Osteoblast (primary cell): ENCODE data around the gene EGFL8. TPM values are rescaled to one million over a fixed set of nuclear protein-coding genes. Genes with fewer than 3 reads are reported as not detected.

Source experiments
- DNase-seq: peaks from one replicate; pipeline ENCODE4 v3.0.0; 2011; ENCODE audit warnings: low spot score, mixed read lengths; ENCODE audit not compliant: insufficient read length; ENCODE audit errors: missing footprints
- H2AFZ ChIP-seq: 2 replicates; pipeline ENCODE4 v1.6.0; 2011; ENCODE audit warnings: mild to moderate bottlenecking, low read length
- H3K27ac ChIP-seq: 2 replicates; pipeline ENCODE4 v1.5.1; 2011; ENCODE audit warnings: mild to moderate bottlenecking, low read depth, low read length, moderate library complexity
- H3K27me3 ChIP-seq: 2 replicates; pipeline ENCODE4 v1.6.0; 2012; ENCODE audit warnings: mild to moderate bottlenecking, control low read depth, inconsistent platforms, low read length, moderate library complexity; ENCODE audit not compliant: insufficient read depth
- H3K36me3 ChIP-seq: 2 replicates; pipeline ENCODE4 v1.5.1; 2011; ENCODE audit warnings: mild to moderate bottlenecking, low read length, control low read depth, moderate library complexity; ENCODE audit not compliant: insufficient read depth
- H3K4me1 ChIP-seq: 2 replicates; pipeline ENCODE4 v1.5.1; 2011; ENCODE audit warnings: mild to moderate bottlenecking, low read length, control low read depth, moderate library complexity; ENCODE audit not compliant: insufficient read depth
- H3K4me2 ChIP-seq: 2 replicates; pipeline ENCODE4 v1.6.0; 2011; ENCODE audit warnings: mild to moderate bottlenecking, low read length; ENCODE audit not compliant: insufficient read depth
- H3K4me3 ChIP-seq: fragments of 200-600 bp; sonication (generic); 3 replicates; pipeline ENCODE4 v1.5.1; 2012; ENCODE audit warnings: mild to moderate bottlenecking, low read length, inconsistent platforms; ENCODE audit not compliant: insufficient read depth
- H3K79me2 ChIP-seq: 2 replicates; pipeline ENCODE4 v1.6.0; 2012; ENCODE audit warnings: mild to moderate bottlenecking, low read length, control low read depth, inconsistent platforms; ENCODE audit not compliant: insufficient read depth
- H3K9me3 ChIP-seq: 2 replicates; pipeline ENCODE4 v1.5.1; 2011; ENCODE audit warnings: low read depth, low read length, control low read depth
- H4K20me1 ChIP-seq: 2 replicates; pipeline ENCODE4 v1.6.0; 2012; ENCODE audit warnings: mild to moderate bottlenecking, low read length, control low read depth; ENCODE audit not compliant: insufficient read depth
- total RNA-seq: library from RNA; depleted of rRNA; stranded (reverse); fragments of >200 nt; gene quantifications from 2 replicates; pipeline ENCODE4 v1.2.3, GENCODE V29; 2012
- TF ChIP-seq, protein P1 (sequence below): IDR thresholded peaks from 2 replicates; pipeline ENCODE4 v1.5.1; 2011; ENCODE audit warnings: mild to moderate bottlenecking, low read depth, low read length, moderate library complexity; ENCODE audit errors: extremely low read depth

Gene EGFL8
- total RNA-seq, 1 donor: 0.36 TPM

DNA sequence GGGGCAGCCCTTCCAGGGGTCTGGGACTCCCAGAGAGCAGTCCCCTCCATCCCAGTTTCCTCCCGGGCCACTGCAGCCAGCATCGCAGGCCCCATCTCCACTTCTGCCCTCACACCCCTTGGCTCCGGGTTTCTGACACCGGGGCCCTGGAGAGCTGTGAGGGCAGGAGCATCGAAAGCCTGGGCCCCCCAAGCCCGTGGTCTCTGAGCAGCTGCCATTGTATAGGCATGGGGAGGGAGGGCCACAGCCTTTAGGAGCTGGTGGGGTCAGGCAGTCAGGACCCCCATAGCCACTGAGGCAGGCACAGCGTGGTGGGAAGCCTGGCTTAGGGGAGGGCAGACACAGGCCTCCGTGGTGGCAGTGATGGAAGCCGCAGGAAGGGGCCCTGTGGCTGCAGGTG, 37.8 kb downstream of the EGFL8 start:
- no peaks in the 10 kb centered on the region for H3K36me3 ChIP-seq
- H4K20me1 ChIP-seq: no peaks in the 10 kb centered on the region
- TF ChIP-seq, protein P1, sequence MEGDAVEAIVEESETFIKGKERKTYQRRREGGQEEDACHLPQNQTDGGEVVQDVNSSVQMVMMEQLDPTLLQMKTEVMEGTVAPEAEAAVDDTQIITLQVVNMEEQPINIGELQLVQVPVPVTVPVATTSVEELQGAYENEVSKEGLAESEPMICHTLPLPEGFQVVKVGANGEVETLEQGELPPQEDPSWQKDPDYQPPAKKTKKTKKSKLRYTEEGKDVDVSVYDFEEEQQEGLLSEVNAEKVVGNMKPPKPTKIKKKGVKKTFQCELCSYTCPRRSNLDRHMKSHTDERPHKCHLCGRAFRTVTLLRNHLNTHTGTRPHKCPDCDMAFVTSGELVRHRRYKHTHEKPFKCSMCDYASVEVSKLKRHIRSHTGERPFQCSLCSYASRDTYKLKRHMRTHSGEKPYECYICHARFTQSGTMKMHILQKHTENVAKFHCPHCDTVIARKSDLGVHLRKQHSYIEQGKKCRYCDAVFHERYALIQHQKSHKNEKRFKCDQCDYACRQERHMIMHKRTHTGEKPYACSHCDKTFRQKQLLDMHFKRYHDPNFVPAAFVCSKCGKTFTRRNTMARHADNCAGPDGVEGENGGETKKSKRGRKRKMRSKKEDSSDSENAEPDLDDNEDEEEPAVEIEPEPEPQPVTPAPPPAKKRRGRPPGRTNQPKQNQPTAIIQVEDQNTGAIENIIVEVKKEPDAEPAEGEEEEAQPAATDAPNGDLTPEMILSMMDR: no peak
- H2AFZ ChIP-seq: no peak overlapping the region
- H3K4me2 ChIP-seq: no peak overlapping the region
- no peaks in the 10 kb centered on the region for H3K9me3 ChIP-seq
- DNase-seq: peak; percentile 2
- H3K27me3 ChIP-seq: peaks cover 5% of the 10 kb centered on the region
- no peak overlapping the region for H3K27ac ChIP-seq
- H3K79me2 ChIP-seq: no peaks in the 10 kb centered on the region
- H3K4me1 ChIP-seq: peaks cover 3% of the 10 kb centered on the region
- no peak overlapping the region for H3K4me3 ChIP-seq

DNA sequence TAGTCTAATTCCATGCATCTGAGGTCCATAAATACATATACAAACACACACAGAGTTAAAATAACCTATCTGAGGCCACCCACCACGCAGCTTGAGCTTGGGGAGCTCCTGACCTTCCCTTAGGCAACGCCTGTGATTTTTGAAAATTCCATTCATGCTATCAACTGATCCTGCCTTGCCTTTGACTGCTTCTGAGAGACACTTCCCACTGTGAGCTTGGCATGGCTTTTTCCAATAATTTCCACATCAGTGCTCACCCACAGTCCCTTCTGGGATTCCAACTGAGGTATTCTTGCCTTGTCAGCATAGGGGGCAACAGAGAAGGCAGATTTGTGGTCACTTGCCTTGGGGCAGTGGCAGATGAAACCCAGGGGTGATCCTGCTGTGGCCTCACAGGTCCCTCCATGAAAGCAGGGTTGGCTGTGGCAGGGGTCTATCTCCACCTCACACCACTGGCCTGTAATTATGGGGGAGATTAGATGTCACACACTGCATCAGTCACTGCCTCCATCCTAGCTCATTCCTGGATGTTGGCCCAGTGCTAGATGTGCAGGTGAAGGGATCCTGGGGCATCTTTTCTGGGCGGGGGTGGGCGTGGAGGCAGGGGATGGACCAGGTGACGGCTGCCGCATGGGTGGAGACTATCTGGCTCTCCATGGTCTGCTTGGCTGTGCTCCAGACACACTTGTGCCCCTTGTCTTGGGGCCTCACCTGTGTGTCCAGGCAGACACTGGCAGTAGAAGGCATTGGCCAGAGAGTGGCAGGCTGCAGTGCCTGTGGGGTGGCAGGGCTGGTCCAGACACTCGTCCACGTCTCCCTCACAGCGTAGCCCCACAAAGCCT, 39.3 kb downstream of the EGFL8 start:
- Histone ChIP-seq H3K27me3 (peaks cover 5% of the 10 kb centered on the region), H3K9me3 (no peaks in the 10 kb centered on the region), H3K4me3 (no peak overlapping the region), H3K79me2 (no peaks in the 10 kb centered on the region), H4K20me1 (no peaks in the 10 kb centered on the region), H3K4me1 (no peaks in the 10 kb centered on the region), H3K27ac (no peak overlapping the region), H3K36me3 (no peaks in the 10 kb centered on the region), H3K4me2 (no peak overlapping the region), H2AFZ (no peak overlapping the region)
- no peak for DNase-seq
- TF ChIP-seq, protein P1: no peak

DNA sequence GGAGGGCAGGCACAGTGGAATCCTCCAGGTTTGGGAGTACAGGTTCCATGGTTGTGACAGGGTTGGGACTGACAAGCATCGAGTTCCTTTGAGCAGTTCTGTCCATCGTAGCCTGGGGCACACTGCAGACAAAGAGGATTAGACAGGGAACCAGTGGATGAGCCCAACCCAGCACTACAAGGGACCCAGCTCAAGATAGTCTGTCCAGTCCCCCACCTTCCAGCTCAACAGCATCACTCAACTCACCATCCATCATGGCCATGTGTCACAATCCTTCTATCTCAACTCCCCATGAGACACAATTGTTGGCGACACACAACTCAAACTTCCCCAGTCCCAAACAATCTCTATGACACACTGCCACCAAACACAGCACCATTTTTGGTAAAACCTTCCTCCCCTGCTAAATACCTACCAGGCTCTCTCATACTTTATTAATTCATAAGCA, 39.9 kb downstream of the EGFL8 start:
- Histone ChIP-seq H3K4me3 (no peak overlapping the region), H2AFZ (no peak overlapping the region), H3K27ac (no peak overlapping the region), H3K79me2 (no peaks in the 10 kb centered on the region), H3K9me3 (no peaks in the 10 kb centered on the region), H3K4me1 (no peaks in the 10 kb centered on the region), H3K36me3 (no peaks in the 10 kb centered on the region), H4K20me1 (no peaks in the 10 kb centered on the region), H3K27me3 (peaks cover 8% of the 10 kb centered on the region), H3K4me2 (no peak overlapping the region)
- TF ChIP-seq, protein P1: no peak
- peak; percentile 32 for DNase-seq

DNA sequence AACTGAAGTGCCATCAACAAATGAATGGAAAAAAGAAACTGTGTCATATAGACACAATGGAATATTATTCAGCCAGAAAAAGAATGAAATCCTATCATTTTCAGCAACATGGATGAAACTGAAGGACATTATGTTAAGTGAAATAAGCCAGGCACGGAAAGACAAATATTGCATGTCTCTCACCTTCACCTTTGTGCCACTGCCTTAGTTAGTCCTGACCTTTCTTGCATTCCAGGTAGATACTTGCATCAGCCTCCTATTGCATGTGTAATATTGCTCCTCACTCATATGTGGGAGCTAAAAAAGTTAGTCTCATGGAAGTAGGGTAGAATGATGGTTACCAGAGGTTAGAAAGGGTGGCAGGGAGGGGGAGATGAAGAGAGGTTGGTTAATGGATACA, 44.6 kb downstream of the EGFL8 start:
- H3K9me3 ChIP-seq: no peaks in the 10 kb centered on the region
- H3K4me3 ChIP-seq: no peak overlapping the region
- peaks cover 7% of the 10 kb centered on the region for H3K27me3 ChIP-seq
- H3K36me3 ChIP-seq: no peaks in the 10 kb centered on the region
- H4K20me1 ChIP-seq: no peaks in the 10 kb centered on the region
- no peak overlapping the region for H3K27ac ChIP-seq
- no peaks in the 10 kb centered on the region for H3K79me2 ChIP-seq
- no peak overlapping the region for H3K4me2 ChIP-seq
- TF ChIP-seq, protein P1: no peak
- H3K4me1 ChIP-seq: no peaks in the 10 kb centered on the region
- no peak overlapping the region for H2AFZ ChIP-seq
- no peak for DNase-seq
